CD14-positive monocyte (primary cell): ENCODE data around the gene RHOG. TPM values are rescaled to one million over a fixed set of nuclear protein-coding genes. Genes with fewer than 3 reads are reported as not detected.
"Not testable (repeated sequence)": the region's sequence is repeated elsewhere in the genome, so short reads cannot be mapped to it uniquely, and the experiment has no call there.

Experiments
- DNase-seq, 3 donors: peaks; one replicate each; pipeline ENCODE4 v3.0.0-alpha.2; 2011 to 2022
- H2AFZ ChIP-seq: 2 replicates; pipeline ENCODE4 v1.6.0; 2012; ENCODE audit warnings: mild to moderate bottlenecking, low read depth, low read length, inconsistent platforms; ENCODE audit not compliant: insufficient read depth, poor library complexity, severe bottlenecking
- H3K27ac ChIP-seq, 2 donors: 1 replicate in 1 of 2; 2 replicates in 1 of 2; pipeline ENCODE4 v1.5.1; 2012 to 2013; ENCODE audit warnings: low read length in 2 of 2, control low read depth in 1 of 2, inconsistent platforms in 1 of 2, low read depth in 1 of 2, mild to moderate bottlenecking in 1 of 2
- H3K27me3 ChIP-seq, 2 donors: one replicate each; pipeline versions ENCODE4 v1.6.0 to v1.6.1; 2011 to 2013; ENCODE audit warnings: low read length in 2 of 2; ENCODE audit not compliant: control insufficient read depth in 2 of 2, insufficient read depth in 2 of 2
- H3K36me3 ChIP-seq, 2 donors: replicated peaks in 1 of 2; 1 replicate in 1 of 2; 2 replicates in 1 of 2; pipeline versions ENCODE4 v1.5.1 to v1.6.1; 2012 to 2013; ENCODE audit warnings: low read length in 2 of 2, control low read depth in 1 of 2, inconsistent platforms in 1 of 2, mild to moderate bottlenecking in 1 of 2; ENCODE audit not compliant: insufficient read depth in 2 of 2, control insufficient read depth in 1 of 2
- H3K4me1 ChIP-seq, 2 donors: 1 replicate in 1 of 2; 2 replicates in 1 of 2; pipeline versions ENCODE4 v1.5.1 to v1.6.1; 2012 to 2013; ENCODE audit warnings: low read length in 2 of 2, control low read depth in 1 of 2, inconsistent platforms in 1 of 2, mild to moderate bottlenecking in 1 of 2, moderate library complexity in 1 of 2; ENCODE audit not compliant: insufficient read depth in 2 of 2, control insufficient read depth in 1 of 2
- H3K4me2 ChIP-seq: replicated peaks from 2 replicates; pipeline ENCODE3; 2012; ENCODE audit warnings: low read length, moderate library complexity, mild to moderate bottlenecking; ENCODE audit not compliant: poor library complexity, severe bottlenecking; ENCODE audit errors: extremely low read depth
- H3K4me3 ChIP-seq, 3 experiments: fragments of 200-600 bp in 1 of 3; sonication (generic) in 1 of 3; replicated peaks in 1 of 3; 1 replicate in 2 of 3; 2 replicates in 1 of 3; pipeline ENCODE4 v1.5.1; 2011 to 2013; ENCODE audit warnings: low read length in 3 of 3, mild to moderate bottlenecking in 3 of 3, control low read depth in 2 of 3, low read depth in 2 of 3, inconsistent platforms in 1 of 3, moderate library complexity in 1 of 3
- H3K79me2 ChIP-seq: 2 replicates; pipeline ENCODE4 v1.6.0; 2012; ENCODE audit warnings: mild to moderate bottlenecking, control low read depth, inconsistent platforms, low read length, moderate library complexity; ENCODE audit not compliant: insufficient read depth
- H3K9ac ChIP-seq: 2 replicates; pipeline ENCODE4 v1.6.0; 2017; ENCODE audit warnings: low read length, mild to moderate bottlenecking; ENCODE audit not compliant: insufficient read depth, poor library complexity, severe bottlenecking
- H3K9me3 ChIP-seq, 2 donors: replicated peaks in 1 of 2; 1 replicate in 1 of 2; 2 replicates in 1 of 2; pipeline versions ENCODE4 v1.5.1 to v1.6.1; 2012 to 2013; ENCODE audit warnings: low read length in 2 of 2, control low read depth in 1 of 2; ENCODE audit not compliant: control insufficient read depth in 1 of 2, insufficient read depth in 1 of 2
- H4K20me1 ChIP-seq: 2 replicates; pipeline ENCODE4 v1.6.0; 2012; ENCODE audit warnings: mild to moderate bottlenecking, low read length, control low read depth, moderate library complexity; ENCODE audit not compliant: insufficient read depth
- H3K27ac Mint-ChIP-seq, 7 donors: one replicate each; pipeline ENCODE4 v1.8.0; 2020; ENCODE audit warnings: mild to moderate bottlenecking in 7 of 7, mixed read lengths in 7 of 7, moderate library complexity in 6 of 7, inconsistent platforms in 2 of 7
- H3K27me3 Mint-ChIP-seq, 3 donors: one replicate each; pipeline ENCODE4 v1.8.0; 2021 to 2022; ENCODE audit warnings: low read depth in 3 of 3, mild to moderate bottlenecking in 3 of 3, mixed read lengths in 3 of 3, moderate library complexity in 3 of 3, inconsistent platforms in 1 of 3
- H3K36me3 Mint-ChIP-seq, 2 donors: one replicate each; pipeline ENCODE4 v1.8.0; 2020; ENCODE audit warnings: mixed read lengths in 2 of 2, inconsistent platforms in 1 of 2, mild to moderate bottlenecking in 1 of 2
- H3K4me1 Mint-ChIP-seq: one replicate; pipeline ENCODE4 v1.8.0; 2020; ENCODE audit warnings: mild to moderate bottlenecking, mixed read lengths
- H3K4me3 Mint-ChIP-seq, 2 donors: one replicate each; pipeline ENCODE4 v1.8.0; 2020; ENCODE audit warnings: mild to moderate bottlenecking in 2 of 2, mixed read lengths in 2 of 2, moderate library complexity in 1 of 2
- H3K9me3 Mint-ChIP-seq, 7 donors: one replicate each; pipeline ENCODE4 v1.8.0; 2020 to 2022; ENCODE audit warnings: mixed read lengths in 7 of 7, mild to moderate bottlenecking in 6 of 7, moderate library complexity in 6 of 7, inconsistent platforms in 2 of 7
- WGBS: methylation state at CpG from one replicate; pipeline ENCODE4 v1.1.5; 2013; ENCODE audit warnings: missing lambda C conversion rate; ENCODE audit not compliant: insufficient coverage; 5-methylcytosine and 5-hydroxymethylcytosine counted together
- intact Hi-C, 2 donors: fragments of 100-400 bp; cut with micrococcal nuclease; formaldehyde crosslinking; loops; one replicate each; pipeline versions ENCODE4 v1.15.0 to v1.15.1; 2023
- polyA plus RNA-seq, 3 donors: library from polyadenylated mRNA; depleted of rRNA in 1 of 3; unstranded in 2 of 3; stranded (reverse) in 1 of 3; fragments of 300-500 nt in 2 of 3; fragments of >200 nt in 1 of 3; fragmentation: Illumina TruSeq in 2 of 3; gene quantifications; 1 replicate in 2 of 3; 2 replicates in 1 of 3; pipeline ENCODE4 v1.2.3, GENCODE V29; 2012 to 2021
- TF ChIP-seq, protein P1 (sequence below): fragments of 200-600 bp; IDR thresholded peaks from one replicate; pipeline ENCODE4 v1.8.0; 2022; ENCODE audit warnings: antibody characterized with exemption, mild to moderate bottlenecking

The RHOG gene
- polyA plus RNA-seq, 3 donors, result 315 to 505 (median 458) TPM

DNA sequence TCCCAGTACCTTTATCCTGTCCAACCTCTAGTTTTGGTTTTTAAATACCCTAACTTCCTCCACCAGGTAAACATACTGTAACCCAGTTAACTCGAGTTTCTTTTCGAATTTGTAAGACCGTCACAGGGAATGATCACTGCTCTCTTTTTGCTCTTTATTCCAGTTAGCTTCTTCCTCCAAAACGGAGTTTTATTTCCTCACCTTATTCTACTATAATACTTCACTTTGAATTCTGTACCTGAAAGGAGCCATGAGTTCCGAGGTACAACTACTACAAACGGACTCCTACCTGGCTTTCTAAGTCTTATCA lies 44.8 kb downstream of the RHOG start:
- Histone ChIP-seq H3K4me3 (peak overlapping the region in 2 of 3 experiments; percentile 91), H3K9ac (peak overlapping the region; percentile 98), H2AFZ (no peak overlapping the region), H3K27ac (peak overlapping the region in 1 of 2 donors; percentile 99), H3K4me2 (peak overlapping the region; percentile 84), H3K79me2 (peaks cover 64% of the 10 kb centered on the region), H3K27me3 (no peaks in the 10 kb centered on the region), H3K4me1 (peaks cover 19 to 28% of the 10 kb centered on the region in 2 donors), H3K36me3 (peaks cover 19 to 34% of the 10 kb centered on the region in 2 donors), H4K20me1 (peaks cover 45% of the 10 kb centered on the region), H3K9me3 (no peaks in the 10 kb centered on the region)
- Mint-ChIP-seq H3K27ac (peak overlapping the region in 6 of 7 donors; percentile 95 to 99 (median 99)), H3K36me3 (peaks cover 14 to 34% of the 10 kb centered on the region in 2 donors), H3K4me1 (peaks cover 25% of the 10 kb centered on the region), H3K9me3 (no peaks in the 10 kb centered on the region), H3K27me3 (peaks cover 0 to 1% (median 0%) of the 10 kb centered on the region in 3 donors), H3K4me3 (peak overlapping the region; percentile 89 to 95)
- DNase-seq, result no peak
- intact Hi-C loops, result loop anchor here in 1 of 2 donors (5.0 kb wide), 1 partner anchor 41 kb away; no protein-coding TSS in a partner anchor
- 24% methylated on average over 2 of the region's 6 CpGs for WGBS
- TF ChIP-seq, protein P1, sequence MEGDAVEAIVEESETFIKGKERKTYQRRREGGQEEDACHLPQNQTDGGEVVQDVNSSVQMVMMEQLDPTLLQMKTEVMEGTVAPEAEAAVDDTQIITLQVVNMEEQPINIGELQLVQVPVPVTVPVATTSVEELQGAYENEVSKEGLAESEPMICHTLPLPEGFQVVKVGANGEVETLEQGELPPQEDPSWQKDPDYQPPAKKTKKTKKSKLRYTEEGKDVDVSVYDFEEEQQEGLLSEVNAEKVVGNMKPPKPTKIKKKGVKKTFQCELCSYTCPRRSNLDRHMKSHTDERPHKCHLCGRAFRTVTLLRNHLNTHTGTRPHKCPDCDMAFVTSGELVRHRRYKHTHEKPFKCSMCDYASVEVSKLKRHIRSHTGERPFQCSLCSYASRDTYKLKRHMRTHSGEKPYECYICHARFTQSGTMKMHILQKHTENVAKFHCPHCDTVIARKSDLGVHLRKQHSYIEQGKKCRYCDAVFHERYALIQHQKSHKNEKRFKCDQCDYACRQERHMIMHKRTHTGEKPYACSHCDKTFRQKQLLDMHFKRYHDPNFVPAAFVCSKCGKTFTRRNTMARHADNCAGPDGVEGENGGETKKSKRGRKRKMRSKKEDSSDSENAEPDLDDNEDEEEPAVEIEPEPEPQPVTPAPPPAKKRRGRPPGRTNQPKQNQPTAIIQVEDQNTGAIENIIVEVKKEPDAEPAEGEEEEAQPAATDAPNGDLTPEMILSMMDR, result no peak

DNA sequence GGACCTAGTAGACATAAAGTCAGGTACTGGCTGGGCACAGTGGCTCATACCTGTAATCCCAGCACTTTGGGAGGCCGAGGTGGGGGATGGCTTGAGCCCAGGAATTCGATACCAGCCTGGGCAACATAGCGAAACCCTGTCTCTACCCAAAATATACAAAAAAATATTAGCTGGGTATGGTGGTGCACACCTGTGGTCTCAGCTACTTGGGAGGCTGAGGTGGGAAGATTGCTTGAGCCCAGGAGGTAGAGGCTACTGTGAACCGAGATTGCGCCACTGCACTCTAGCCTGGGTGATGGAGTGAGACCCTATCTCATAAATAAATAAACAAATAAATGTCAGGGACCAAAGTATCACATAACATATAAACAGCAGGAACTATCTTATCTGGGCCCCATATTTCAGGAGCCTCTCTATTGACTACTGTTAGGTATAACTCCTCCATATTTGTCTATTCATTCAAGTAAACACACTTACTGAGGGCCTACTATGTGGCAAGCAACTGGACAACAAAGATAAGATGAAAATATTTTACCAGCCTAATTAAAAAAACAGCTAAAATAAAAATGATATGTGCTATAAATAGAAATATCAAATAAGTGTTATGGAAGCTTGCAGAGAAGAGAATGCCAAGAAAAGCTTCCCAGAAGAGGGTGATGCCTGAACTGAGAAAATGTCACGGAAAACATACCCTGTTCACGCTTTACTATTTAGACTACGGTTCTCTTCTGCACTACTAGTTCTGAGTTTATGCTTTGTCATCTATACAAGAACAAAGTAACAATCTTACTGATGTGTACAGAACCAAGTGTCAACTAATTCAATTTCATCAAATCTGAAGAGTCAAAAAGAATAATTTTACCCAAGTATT lies 45.4 kb downstream of the RHOG start:
- Histone ChIP-seq H3K79me2 (peaks cover 70% of the 10 kb centered on the region), H3K9me3 (no peaks in the 10 kb centered on the region), H3K27me3 (no peaks in the 10 kb centered on the region), H3K36me3 (peaks cover 19 to 36% of the 10 kb centered on the region in 2 donors), H3K9ac (no peak overlapping the region), H3K4me2 (peak overlapping the region; percentile 84), H3K4me1 (peaks cover 19 to 34% of the 10 kb centered on the region in 2 donors), H3K27ac (peak overlapping the region in 1 of 2 donors; percentile 99), H3K4me3 (peak overlapping the region in 1 of 3 experiments; percentile 91), H4K20me1 (peaks cover 50% of the 10 kb centered on the region), H2AFZ (no peak overlapping the region)
- Mint-ChIP-seq H3K4me1 (peaks cover 26% of the 10 kb centered on the region), H3K27ac (peak overlapping the region in 5 of 7 donors; percentile 95 to 99 (median 99)), H3K9me3 (no peaks in the 10 kb centered on the region), H3K36me3 (peaks cover 14 to 36% of the 10 kb centered on the region in 2 donors), H3K4me3 (peak overlapping the region; percentile 89 to 95), H3K27me3 (peaks cover 0 to 1% (median 0%) of the 10 kb centered on the region in 3 donors)
- DNase-seq, result no peak
- intact Hi-C loops, result loop anchor here in 1 of 2 donors (5.0 kb wide), 1 partner anchor 42 kb away; no protein-coding TSS in a partner anchor
- 42% methylated on average over 3 of the region's 8 CpGs for WGBS
- TF ChIP-seq, protein P1, result no peak

DNA sequence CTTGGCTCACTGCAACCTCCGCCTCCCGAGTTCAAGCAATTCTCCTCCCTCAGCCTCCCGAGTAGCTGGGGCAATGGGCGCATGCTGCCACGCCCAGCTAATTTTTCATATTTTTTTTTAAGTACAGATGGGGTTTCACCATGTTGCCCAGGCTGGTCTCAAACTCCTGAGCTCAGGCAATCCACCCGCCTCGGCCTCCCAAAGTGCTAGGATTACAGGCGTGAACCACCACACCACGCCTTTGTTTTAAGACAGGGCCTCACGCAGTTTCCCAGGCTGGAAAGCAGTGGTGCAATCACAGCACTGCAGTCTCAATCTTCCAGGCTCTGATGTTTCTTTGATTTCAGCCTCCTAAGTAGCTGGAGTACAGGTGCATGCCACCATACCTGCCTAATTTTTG lies 46.4 kb downstream of the RHOG start:
- not testable (repeated sequence) for H3K4me2 ChIP-seq

More for the DNA sequence above, 46.4 kb downstream of the RHOG start:
- DNase-seq, H3K9me3 ChIP-seq, H3K27me3 ChIP-seq, H3K9ac ChIP-seq, H3K4me3 Mint-ChIP-seq, H3K4me3 ChIP-seq, H3K27me3 Mint-ChIP-seq, intact Hi-C loops, H3K9me3 Mint-ChIP-seq, H2AFZ ChIP-seq: not testable (repeated sequence)
- H3K27ac ChIP-seq, result peak overlapping the region in 1 of 2 donors; percentile 99
- WGBS, result 93% methylated on average over 8 of the region's 10 CpGs
- H3K36me3 Mint-ChIP-seq, result peaks cover 18 to 44% of the 10 kb centered on the region in 2 donors
- peaks cover 60% of the 10 kb centered on the region for H4K20me1 ChIP-seq
- peaks cover 28% of the 10 kb centered on the region for H3K4me1 Mint-ChIP-seq
- H3K79me2 ChIP-seq, result peaks cover 80% of the 10 kb centered on the region
- peaks cover 19 to 43% of the 10 kb centered on the region in 2 donors for H3K36me3 ChIP-seq
- H3K4me1 ChIP-seq, result peaks cover 19 to 40% of the 10 kb centered on the region in 2 donors
- H3K27ac Mint-ChIP-seq, result peak overlapping the region in 3 of 7 donors; percentile 3 to 41 (median 10)
